ENCODE data around the gene GJC1.

Gene GJC1

GRCh38 chr17:44776628-44777393 lies 53.3 kb downstream of the GJC1 start:
- no peak for DNase-seq (ENCODE audit: low read depth)

GRCh38 chr17:44775838-44776621 lies 54.1 kb downstream of the GJC1 start:
- no peak for DNase-seq (ENCODE audit: low read depth)

- peak; percentile 97 for DNase-seq (ENCODE audit: low read depth)
These were observed 54.8 kb downstream of the GJC1 start for GRCh38 chr17:44775136-44775837.

GRCh38 chr17:44774271-44775135 lies 55.6 kb downstream of the GJC1 start:
- peak; percentile 75 for DNase-seq (ENCODE audit: low read depth)

GRCh38 chr17:44773140-44773539 lies 56.9 kb downstream of the GJC1 start:
- no peak for DNase-seq (ENCODE audit: low read depth)

GRCh38 chr17:44772308-44773045 lies 57.6 kb downstream of the GJC1 start:
- no peak for DNase-seq (ENCODE audit: low read depth)

- DNase-seq (ENCODE audit: low read depth), result no peak
These were observed 59.7 kb downstream of the GJC1 start for GRCh38 chr17:44770166-44770925.

- DNase-seq (ENCODE audit: low read depth), result no peak
These were observed 60.4 kb downstream of the GJC1 start for GRCh38 chr17:44769647-44770084.

GRCh38 chr17:44769230-44769629 lies 60.9 kb downstream of the GJC1 start:
- DNase-seq (ENCODE audit: low read depth), result no peak

GRCh38 chr17:44768505-44769142 lies 61.5 kb downstream of the GJC1 start:
- no peak for DNase-seq (ENCODE audit: low read depth)

GRCh38 chr17:44767493-44767892 lies 62.6 kb downstream of the GJC1 start:
- DNase-seq (ENCODE audit: low read depth), result no peak

GRCh38 chr17:44766409-44767038 lies 63.6 kb downstream of the GJC1 start:
- DNase-seq (ENCODE audit: low read depth), result no peak

- DNase-seq (ENCODE audit: low read depth), result no peak
These were observed 64.1 kb downstream of the GJC1 start for GRCh38 chr17:44765965-44766364.

- DNase-seq (ENCODE audit: low read depth), result no peak
These were observed 66.9 kb downstream of the GJC1 start for GRCh38 chr17:44763170-44763569.

- no peak for DNase-seq (ENCODE audit: low read depth)
These were observed 67.9 kb downstream of the GJC1 start for GRCh38 chr17:44761932-44762810.

GRCh38 chr17:44760474-44761308 lies 69.4 kb downstream of the GJC1 start:
- DNase-seq (ENCODE audit: low read depth), result no peak

GRCh38 chr17:44759916-44760243 lies 70.2 kb downstream of the GJC1 start:
- DNase-seq (ENCODE audit: low read depth), result no peak
